ENCODE data around the gene ARHGEF19.
A peak's percentile ranks its signal among the peaks of the same experiment; 100 is the strongest.

Gene ARHGEF19

DNA sequence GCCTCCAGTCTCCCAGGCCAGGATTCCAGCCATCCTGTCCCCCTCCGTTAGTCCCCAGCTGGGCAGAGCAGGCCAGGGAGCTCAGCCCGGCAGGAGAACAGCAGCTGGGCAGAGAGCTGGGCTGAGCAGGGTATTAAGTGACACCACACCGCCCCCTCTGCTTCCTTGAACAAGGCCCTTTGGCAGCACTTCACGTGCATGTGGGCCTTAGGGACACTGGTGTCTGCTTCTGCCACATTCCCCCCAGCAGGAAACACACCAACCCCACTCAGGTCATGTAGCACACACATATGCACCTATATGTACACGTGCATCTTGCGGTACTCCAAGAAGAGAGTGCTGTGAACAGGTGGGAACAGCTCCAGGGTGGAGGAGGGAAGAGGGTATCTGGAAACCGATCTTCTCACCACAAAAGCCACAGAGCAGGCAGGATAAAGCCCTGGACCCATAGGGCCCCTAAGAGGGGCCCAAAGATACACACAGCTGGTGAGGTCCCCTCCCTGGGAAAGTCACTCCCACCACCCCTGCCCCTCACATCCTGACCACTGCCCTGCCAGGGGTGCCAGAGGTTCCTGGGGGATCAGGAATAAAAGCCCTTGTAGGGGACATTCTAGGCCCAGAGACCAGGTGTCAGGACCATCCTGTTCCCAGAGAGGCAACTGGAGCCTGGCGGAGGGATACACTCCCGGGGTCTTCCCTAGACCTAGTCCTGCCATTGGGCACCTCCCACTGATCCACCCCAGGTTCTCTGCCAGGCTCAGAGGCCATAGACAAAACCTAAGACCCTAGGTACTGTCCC lies 61.1 kb downstream of the ARHGEF19 start (continued):
- TF ChIP-seq, protein P1, sequence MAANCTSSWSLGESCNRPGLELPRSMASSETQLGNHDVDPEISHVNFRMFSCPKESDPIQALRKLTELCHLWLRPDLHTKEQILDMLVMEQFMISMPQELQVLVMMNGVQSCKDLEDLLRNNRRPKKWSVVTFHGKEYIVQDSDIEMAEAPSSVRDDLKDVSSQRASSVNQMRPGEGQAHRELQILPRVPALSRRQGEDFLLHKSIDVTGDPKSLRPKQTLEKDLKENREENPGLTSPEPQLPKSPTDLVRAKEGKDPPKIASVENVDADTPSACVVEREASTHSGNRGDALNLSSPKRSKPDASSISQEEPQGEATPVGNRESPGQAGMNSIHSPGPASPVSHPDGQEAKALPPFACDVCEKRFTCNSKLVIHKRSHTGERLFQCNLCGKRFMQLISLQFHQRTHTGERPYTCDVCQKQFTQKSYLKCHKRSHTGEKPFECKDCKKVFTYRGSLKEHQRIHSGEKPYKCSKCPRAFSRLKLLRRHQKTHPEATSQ (tag by site-specific recombination; IDR thresholded peaks at IDR 0.05): no peak
- TF ChIP-seq SCRT2 (tag by site-specific recombination; IDR thresholded peaks at IDR 0.05) (peak; percentile 93), KLF10 (tag by site-specific recombination; IDR thresholded peaks at IDR 0.05) (no peak), ZNF274 (IDR thresholded peaks at IDR 0.05; ENCODE audit: low read length) (no peak), ZNF274 (tag by site-specific recombination; IDR thresholded peaks at IDR 0.05; ENCODE audit: borderline replicate concordance) (no peak), GLIS2 (tag by site-specific recombination; IDR thresholded peaks at IDR 0.05) (peak; percentile 62), REPIN1 (tag by site-specific recombination; IDR thresholded peaks at IDR 0.05; ENCODE audit: low read depth) (no peak), ZNF23 (tag by site-specific recombination; IDR thresholded peaks at IDR 0.05; ENCODE audit: borderline replicate concordance) (no peak), ZNF433 (tag by site-specific recombination; IDR thresholded peaks at IDR 0.05; ENCODE audit: low read depth) (no peak), ZNF2 (tag by site-specific recombination; IDR thresholded peaks at IDR 0.05) (no peak), ZEB2 (tag by site-specific recombination; IDR thresholded peaks at IDR 0.05) (peak; percentile 22; the same call in 1 of the 2 replicates), ZBTB20 (tag by site-specific recombination; IDR thresholded peaks at IDR 0.05) (peak; percentile 27; the same call in 1 of the 2 replicates), ZBTB8A (tag by site-specific recombination; IDR thresholded peaks at IDR 0.05) (peak; percentile 87), ZFP41 (tag by site-specific recombination; IDR thresholded peaks at IDR 0.05; ENCODE audit: borderline replicate concordance) (no peak), ZNF341 (tag by site-specific recombination; IDR thresholded peaks at IDR 0.05; ENCODE audit: low read depth) (peak; percentile 97), SCRT1 (tag by site-specific recombination; IDR thresholded peaks at IDR 0.05; ENCODE audit: borderline replicate concordance) (peak; percentile 58; the same call in 1 of the 2 replicates)
- TF ChIP-seq, protein P2, sequence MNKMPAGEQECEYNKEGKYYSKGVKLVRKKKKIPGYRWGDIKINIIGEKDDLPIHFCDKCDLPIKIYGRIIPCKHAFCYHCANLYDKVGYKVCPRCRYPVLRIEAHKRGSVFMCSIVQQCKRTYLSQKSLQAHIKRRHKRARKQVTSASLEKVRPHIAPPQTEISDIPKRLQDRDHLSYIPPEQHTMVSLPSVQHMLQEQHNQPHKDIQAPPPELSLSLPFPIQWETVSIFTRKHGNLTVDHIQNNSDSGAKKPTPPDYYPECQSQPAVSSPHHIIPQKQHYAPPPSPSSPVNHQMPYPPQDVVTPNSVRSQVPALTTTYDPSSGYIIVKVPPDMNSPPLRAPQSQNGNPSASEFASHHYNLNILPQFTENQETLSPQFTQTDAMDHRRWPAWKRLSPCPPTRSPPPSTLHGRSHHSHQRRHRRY (tag by site-specific recombination; IDR thresholded peaks at IDR 0.05): no peak
- TF ChIP-seq, protein P3, sequence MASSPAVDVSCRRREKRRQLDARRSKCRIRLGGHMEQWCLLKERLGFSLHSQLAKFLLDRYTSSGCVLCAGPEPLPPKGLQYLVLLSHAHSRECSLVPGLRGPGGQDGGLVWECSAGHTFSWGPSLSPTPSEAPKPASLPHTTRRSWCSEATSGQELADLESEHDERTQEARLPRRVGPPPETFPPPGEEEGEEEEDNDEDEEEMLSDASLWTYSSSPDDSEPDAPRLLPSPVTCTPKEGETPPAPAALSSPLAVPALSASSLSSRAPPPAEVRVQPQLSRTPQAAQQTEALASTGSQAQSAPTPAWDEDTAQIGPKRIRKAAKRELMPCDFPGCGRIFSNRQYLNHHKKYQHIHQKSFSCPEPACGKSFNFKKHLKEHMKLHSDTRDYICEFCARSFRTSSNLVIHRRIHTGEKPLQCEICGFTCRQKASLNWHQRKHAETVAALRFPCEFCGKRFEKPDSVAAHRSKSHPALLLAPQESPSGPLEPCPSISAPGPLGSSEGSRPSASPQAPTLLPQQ (tag by site-specific recombination; IDR thresholded peaks at IDR 0.05): no peak; the same call in 1 of the 2 replicates
- TF ChIP-seq, protein P4, sequence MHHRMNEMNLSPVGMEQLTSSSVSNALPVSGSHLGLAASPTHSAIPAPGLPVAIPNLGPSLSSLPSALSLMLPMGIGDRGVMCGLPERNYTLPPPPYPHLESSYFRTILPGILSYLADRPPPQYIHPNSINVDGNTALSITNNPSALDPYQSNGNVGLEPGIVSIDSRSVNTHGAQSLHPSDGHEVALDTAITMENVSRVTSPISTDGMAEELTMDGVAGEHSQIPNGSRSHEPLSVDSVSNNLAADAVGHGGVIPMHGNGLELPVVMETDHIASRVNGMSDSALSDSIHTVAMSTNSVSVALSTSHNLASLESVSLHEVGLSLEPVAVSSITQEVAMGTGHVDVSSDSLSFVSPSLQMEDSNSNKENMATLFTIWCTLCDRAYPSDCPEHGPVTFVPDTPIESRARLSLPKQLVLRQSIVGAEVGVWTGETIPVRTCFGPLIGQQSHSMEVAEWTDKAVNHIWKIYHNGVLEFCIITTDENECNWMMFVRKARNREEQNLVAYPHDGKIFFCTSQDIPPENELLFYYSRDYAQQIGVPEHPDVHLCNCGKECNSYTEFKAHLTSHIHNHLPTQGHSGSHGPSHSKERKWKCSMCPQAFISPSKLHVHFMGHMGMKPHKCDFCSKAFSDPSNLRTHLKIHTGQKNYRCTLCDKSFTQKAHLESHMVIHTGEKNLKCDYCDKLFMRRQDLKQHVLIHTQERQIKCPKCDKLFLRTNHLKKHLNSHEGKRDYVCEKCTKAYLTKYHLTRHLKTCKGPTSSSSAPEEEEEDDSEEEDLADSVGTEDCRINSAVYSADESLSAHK (tag by site-specific recombination; IDR thresholded peaks at IDR 0.05): peak; percentile 98
- TF ChIP-seq, protein P5, sequence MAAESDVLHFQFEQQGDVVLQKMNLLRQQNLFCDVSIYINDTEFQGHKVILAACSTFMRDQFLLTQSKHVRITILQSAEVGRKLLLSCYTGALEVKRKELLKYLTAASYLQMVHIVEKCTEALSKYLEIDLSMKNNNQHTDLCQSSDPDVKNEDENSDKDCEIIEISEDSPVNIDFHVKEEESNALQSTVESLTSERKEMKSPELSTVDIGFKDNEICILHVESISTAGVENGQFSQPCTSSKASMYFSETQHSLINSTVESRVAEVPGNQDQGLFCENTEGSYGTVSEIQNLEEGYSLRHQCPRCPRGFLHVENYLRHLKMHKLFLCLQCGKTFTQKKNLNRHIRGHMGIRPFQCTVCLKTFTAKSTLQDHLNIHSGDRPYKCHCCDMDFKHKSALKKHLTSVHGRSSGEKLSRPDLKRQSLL (tag by site-specific recombination; IDR thresholded peaks at IDR 0.05): no peak

Data from HEK293 (cell line).